PC-3 (cell line): ENCODE results near the gene IQGAP3. TPM values are rescaled to one million over a fixed set of nuclear protein-coding genes. Genes with fewer than 3 reads are reported as not detected.
"Not testable (repeated sequence)": the region's sequence is repeated elsewhere in the genome, so short reads cannot be mapped to it uniquely, and the experiment has no call there.

Source experiments
- ATAC-seq: fragments of 200-7000 bp; cut with Tn5 transposase; 2 replicates; pipeline ENCODE4 v1.9.1; 2020; ENCODE audit warnings: mild to moderate bottlenecking, moderate library complexity
- BruUV-seq: library from RNA; stranded (reverse); fragments of 400-500 nt; replicated peaks from 2 replicates; lab custom pipeline; 2021; lab: Mats Ljungman, UMichigan
- CTCF ChIA-PET: fragments of 300-600 bp; sonication (Branson Sonifier 250); formaldehyde crosslinking; loops from one replicate; lab custom pipeline; 2022; ENCODE audit warnings: antibody characterized with exemption; lab: Charles Lee
- POLR2A ChIA-PET: fragments of 300-600 bp; sonication (Branson Sonifier 250); formaldehyde crosslinking; loops from one replicate; lab custom pipeline; 2022; ENCODE audit warnings: antibody characterized with exemption; ENCODE audit not compliant: unreplicated experiment; lab: Charles Lee
- DNase-seq: peaks from one replicate; pipeline ENCODE4 v3.0.0-alpha.2; 2015
- H2AFZ ChIP-seq: fragments of 300-600 bp; sonication (generic); 2 replicates; pipeline ENCODE4 v1.6.0; 2016; ENCODE audit warnings: antibody characterized with exemption, low read length
- H3F3A ChIP-seq: fragments of 300-600 bp; sonication (generic); one replicate; pipeline ENCODE4 v1.6.0; 2017; ENCODE audit warnings: antibody characterized with exemption, low read length, control low read depth, mild to moderate bottlenecking; ENCODE audit not compliant: unreplicated experiment
- H3K27ac ChIP-seq: fragments of 300-600 bp; sonication (generic); 2 replicates; pipeline ENCODE4 v1.5.1; 2016; ENCODE audit warnings: mild to moderate bottlenecking, low read length
- H3K27me3 ChIP-seq: fragments of 300-600 bp; sonication (generic); 2 replicates; pipeline ENCODE4 v1.6.1; 2016; ENCODE audit warnings: low read length, mixed read lengths
- H3K36me3 ChIP-seq: fragments of 300-600 bp; sonication (generic); 2 replicates; pipeline ENCODE4 v1.6.1; 2016; ENCODE audit warnings: low read depth, mixed run types, low read length, mixed read lengths
- H3K4me1 ChIP-seq: fragments of 300-600 bp; sonication (generic); 2 replicates; pipeline ENCODE4 v1.5.1; 2016; ENCODE audit warnings: low read length; ENCODE audit not compliant: insufficient read depth
- H3K4me2 ChIP-seq: fragments of 300-600 bp; sonication (generic); 2 replicates; pipeline ENCODE4 v1.6.0; 2016; ENCODE audit warnings: low read length
- H3K4me3 ChIP-seq: fragments of 300-600 bp; sonication (generic); 2 replicates; pipeline ENCODE4 v1.5.1; 2016; ENCODE audit warnings: mild to moderate bottlenecking, low read length, mixed read lengths
- H3K79me2 ChIP-seq: fragments of 300-600 bp; sonication (generic); 2 replicates; pipeline ENCODE4 v1.6.1; 2017; ENCODE audit warnings: low read length, mixed read lengths
- H3K9ac ChIP-seq: fragments of 300-600 bp; sonication (generic); 2 replicates; pipeline ENCODE4 v1.6.0; 2016; ENCODE audit warnings: mild to moderate bottlenecking, low read length
- H3K9me2 ChIP-seq: fragments of 300-600 bp; sonication (generic); replicated peaks from 2 replicates; pipeline ENCODE4 v1.6.1; 2016; ENCODE audit warnings: mixed run types, low read length, mixed read lengths
- H3K9me3 ChIP-seq: fragments of 300-600 bp; sonication (generic); 2 replicates; pipeline ENCODE4 v1.6.1; 2016; ENCODE audit warnings: low read length, mixed read lengths
- H4K20me1 ChIP-seq: fragments of 300-600 bp; sonication (generic); 2 replicates; pipeline ENCODE4 v1.6.1; 2016; ENCODE audit warnings: low read length, mixed read lengths
- EZH2 ChIP-seq: fragments of 300-600 bp; sonication (generic); IDR thresholded peaks from one replicate; pipeline ENCODE4 v1.6.1; 2017; ENCODE audit warnings: antibody characterized with exemption, mild to moderate bottlenecking, low read length; ENCODE audit not compliant: unreplicated experiment
- EZH2phosphoT487 ChIP-seq: fragments of 300-600 bp; sonication (generic); IDR thresholded peaks from 2 replicates; pipeline ENCODE4 v1.6.1; 2018; ENCODE audit warnings: mild to moderate bottlenecking, antibody characterized with exemption, low read length, borderline replicate concordance
- intact Hi-C: fragments of 100-400 bp; cut with micrococcal nuclease; formaldehyde crosslinking; loops from 2 replicates; pipeline ENCODE4 v1.9.0; 2023
- total RNA-seq: library from RNA; depleted of rRNA; stranded (reverse); fragments of >200 nt; gene quantifications from 2 replicates; pipeline ENCODE4 v1.2.3, GENCODE V29; 2014
- TF ChIP-seq, protein P1 (sequence below): fragments of 300-600 bp; sonication (generic); conservative IDR thresholded peaks from 2 replicates; pipeline ENCODE4 v1.5.1; 2017; ENCODE audit warnings: antibody characterized with exemption, low read depth, mild to moderate bottlenecking, low read length

Gene IQGAP3
- total RNA-seq, 1 experiment from 2014 or later = 54.3 TPM

- ChIA-PET CTCF (no interaction called here), POLR2A (interaction anchor here (0.6 kb wide), 1 partner anchor 128 kb away, joined by 3 read pairs; the partner anchor contains the start of gene MRPL24)
- peaks cover 7% of the 10 kb centered on the region for H3K4me1 ChIP-seq
- intact Hi-C loops = no loop called here
- no peak overlapping the region for H3K27ac ChIP-seq
- DNase-seq (no peak), ATAC-seq (no peak)
- no peaks in the 10 kb centered on the region for H3K9me2 ChIP-seq
- H3K79me2 ChIP-seq = no peaks in the 10 kb centered on the region
- H3F3A ChIP-seq = no peaks in the 10 kb centered on the region
- H3K9me3 ChIP-seq = no peaks in the 10 kb centered on the region
- H3K4me2 ChIP-seq = no peak overlapping the region
- H3K4me3 ChIP-seq = no peak overlapping the region
- TF ChIP-seq, protein P1, sequence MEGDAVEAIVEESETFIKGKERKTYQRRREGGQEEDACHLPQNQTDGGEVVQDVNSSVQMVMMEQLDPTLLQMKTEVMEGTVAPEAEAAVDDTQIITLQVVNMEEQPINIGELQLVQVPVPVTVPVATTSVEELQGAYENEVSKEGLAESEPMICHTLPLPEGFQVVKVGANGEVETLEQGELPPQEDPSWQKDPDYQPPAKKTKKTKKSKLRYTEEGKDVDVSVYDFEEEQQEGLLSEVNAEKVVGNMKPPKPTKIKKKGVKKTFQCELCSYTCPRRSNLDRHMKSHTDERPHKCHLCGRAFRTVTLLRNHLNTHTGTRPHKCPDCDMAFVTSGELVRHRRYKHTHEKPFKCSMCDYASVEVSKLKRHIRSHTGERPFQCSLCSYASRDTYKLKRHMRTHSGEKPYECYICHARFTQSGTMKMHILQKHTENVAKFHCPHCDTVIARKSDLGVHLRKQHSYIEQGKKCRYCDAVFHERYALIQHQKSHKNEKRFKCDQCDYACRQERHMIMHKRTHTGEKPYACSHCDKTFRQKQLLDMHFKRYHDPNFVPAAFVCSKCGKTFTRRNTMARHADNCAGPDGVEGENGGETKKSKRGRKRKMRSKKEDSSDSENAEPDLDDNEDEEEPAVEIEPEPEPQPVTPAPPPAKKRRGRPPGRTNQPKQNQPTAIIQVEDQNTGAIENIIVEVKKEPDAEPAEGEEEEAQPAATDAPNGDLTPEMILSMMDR = no peak
- TF ChIP-seq EZH2 (no peak), EZH2phosphoT487 (no peak)
- no peaks in the 10 kb centered on the region for H4K20me1 ChIP-seq
- H3K27me3 ChIP-seq = peaks cover 7% of the 10 kb centered on the region
- H3K36me3 ChIP-seq = no peaks in the 10 kb centered on the region
- BruUV-seq = no TSS peak
- H3K9ac ChIP-seq = no peak overlapping the region
- H2AFZ ChIP-seq = no peak overlapping the region
Observed at GRCh38 chr1:156612666-156613065, 40.3 kb upstream of the IQGAP3 start.

DNA sequence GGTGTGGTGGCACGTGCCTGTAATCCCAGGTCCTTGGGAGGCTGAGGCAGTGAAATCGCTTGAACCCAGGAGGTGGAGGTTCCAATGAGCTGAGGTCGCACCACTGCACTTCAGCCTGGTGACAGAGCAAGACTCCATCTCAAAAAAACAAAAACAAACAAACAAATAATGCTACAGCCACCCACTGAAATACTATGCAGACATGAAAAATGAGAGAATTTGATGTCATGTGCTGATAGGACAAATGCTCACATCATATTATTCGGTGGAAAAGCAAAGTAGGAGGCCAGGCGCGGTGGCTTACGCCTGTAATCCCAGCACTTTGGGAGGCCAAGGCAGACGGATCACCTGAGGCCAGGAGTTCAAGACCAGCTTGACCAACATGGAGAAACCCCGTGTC, 37.7 kb upstream of the IQGAP3 start:
- H3K27me3 ChIP-seq, H3K4me1 ChIP-seq, H3K79me2 ChIP-seq, H3K9me2 ChIP-seq, H2AFZ ChIP-seq, H3K27ac ChIP-seq, POLR2A ChIA-PET, BruUV-seq, H4K20me1 ChIP-seq, CTCF ChIA-PET, ATAC-seq, H3K9me3 ChIP-seq, H3K9ac ChIP-seq, H3K4me3 ChIP-seq, H3K4me2 ChIP-seq, DNase-seq, H3K36me3 ChIP-seq, intact Hi-C loops, H3F3A ChIP-seq: not testable (repeated sequence)

DNA sequence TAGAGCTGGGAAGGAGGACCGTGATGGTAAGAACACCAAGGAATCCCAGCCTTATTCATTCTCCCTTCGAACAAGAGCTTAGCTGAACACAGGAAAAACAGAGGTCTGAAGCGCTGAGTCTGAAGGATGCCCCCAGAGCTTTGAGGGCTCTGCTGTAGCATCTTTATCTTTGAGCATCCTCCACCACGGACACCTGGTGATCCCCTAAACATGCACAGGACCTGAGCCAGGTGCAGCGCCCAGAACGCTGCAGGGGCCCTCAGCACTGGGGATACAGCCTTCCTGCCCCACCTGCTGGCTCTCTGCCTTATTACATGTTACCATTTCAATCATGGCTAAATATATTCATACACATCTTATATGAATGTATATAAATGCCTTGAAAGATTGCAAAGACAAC, 36.6 kb upstream of the IQGAP3 start:
- no peaks in the 10 kb centered on the region for H3K27me3 ChIP-seq
- no peaks in the 10 kb centered on the region for H3K9me3 ChIP-seq
- intact Hi-C loops = loop anchor here (1.0 kb wide), 3 partner anchors 25 to 226 kb away; no protein-coding TSS in a partner anchor
- DNase-seq (peak; percentile 74), ATAC-seq (peak; percentile 81)
- ChIA-PET POLR2A (interaction anchor here (0.5 kb wide), 1 partner anchor 215 kb away, joined by 3 read pairs; no protein-coding TSS in a partner anchor), CTCF (interaction anchor here (0.6 to 1.1 kb wide), 4 partner anchors 23 to 223 kb away, joined by 3 to 4 read pairs (median 3); partner anchors contain the start of gene MEF2D)
- no peaks in the 10 kb centered on the region for H3K9me2 ChIP-seq
- no peak overlapping the region for H3K27ac ChIP-seq
- no peak overlapping the region for H3K9ac ChIP-seq
- H2AFZ ChIP-seq = no peak overlapping the region
- H3F3A ChIP-seq = no peaks in the 10 kb centered on the region
- no peaks in the 10 kb centered on the region for H3K4me1 ChIP-seq
- H3K4me3 ChIP-seq = no peak overlapping the region
- BruUV-seq = no TSS peak
- TF ChIP-seq, protein P1 = peak; percentile 88
- no peak for TF ChIP-seq EZH2phosphoT487
- H4K20me1 ChIP-seq = no peaks in the 10 kb centered on the region
- no peaks in the 10 kb centered on the region for H3K79me2 ChIP-seq
- no peaks in the 10 kb centered on the region for H3K36me3 ChIP-seq
- no peak overlapping the region for H3K4me2 ChIP-seq
